DLD1 (cell line): Measurements from ENCODE around the gene EIF2B2.
"Not testable (repeated sequence)": the region's sequence is repeated elsewhere in the genome, so short reads cannot be mapped to it uniquely, and the experiment has no call there.

Source experiments
- in situ Hi-C: cut with HindIII; loops from 2 replicates; pipeline ENCODE4 v1.10.0; 2017; ENCODE audit warnings: low sequenced_read_pairs

Gene EIF2B2

GRCh38 chr14:74985028-74985310 is 17.8 kb upstream of the EIF2B2 start:
- in situ Hi-C loops, result no loop called here

- in situ Hi-C loops, result no loop called here
Observed at GRCh38 chr14:74985806-74986205, 16.9 kb upstream of the EIF2B2 start.

GRCh38 chr14:74988131-74988530 is 14.6 kb upstream of the EIF2B2 start:
- in situ Hi-C loops, result no loop called here

GRCh38 chr14:74988993-74989392 is 13.7 kb upstream of the EIF2B2 start:
- in situ Hi-C loops, result no loop called here

GRCh38 chr14:74994182-74994581 is 8.5 kb upstream of the EIF2B2 start:
- in situ Hi-C loops, result not testable (repeated sequence)

- in situ Hi-C loops, result not testable (repeated sequence)
Observed at GRCh38 chr14:74995781-74996180, 6.9 kb upstream of the EIF2B2 start.

GRCh38 chr14:75001261-75001660 is 1.5 kb upstream of the EIF2B2 start:
- in situ Hi-C loops, result no loop called here

- in situ Hi-C loops, result no loop called here
Observed at GRCh38 chr14:75001899-75002298, 822 bp upstream of the EIF2B2 start.

GRCh38 chr14:75003250-75004027 is 718 bp downstream of the EIF2B2 start:
- in situ Hi-C loops, result no loop called here

- in situ Hi-C loops, result no loop called here
Observed at GRCh38 chr14:75005357-75005756, 2.6 kb downstream of the EIF2B2 start.

GRCh38 chr14:75009176-75009575 is 6.5 kb downstream of the EIF2B2 start:
- in situ Hi-C loops, result no loop called here

GRCh38 chr14:75010472-75011093 is 7.9 kb downstream of the EIF2B2 start:
- in situ Hi-C loops, result no loop called here

GRCh38 chr14:75011356-75011994 is 8.8 kb downstream of the EIF2B2 start:
- in situ Hi-C loops, result no loop called here

- in situ Hi-C loops, result no loop called here
Observed at GRCh38 chr14:75013290-75013689, 10.6 kb downstream of the EIF2B2 start.

GRCh38 chr14:75015496-75015895 is 12.8 kb downstream of the EIF2B2 start:
- in situ Hi-C loops, result loop anchor here (5.0 kb wide), 1 partner anchor 33 kb away; no protein-coding TSS in a partner anchor

- in situ Hi-C loops, result loop anchor here (5.0 kb wide), 1 partner anchor 35 kb away; no protein-coding TSS in a partner anchor
Observed at GRCh38 chr14:75016815-75017214, 14.1 kb downstream of the EIF2B2 start.

- in situ Hi-C loops, result loop anchor here (5.0 kb wide), 1 partner anchor 36 kb away; no protein-coding TSS in a partner anchor
Observed at GRCh38 chr14:75018694-75019093, 16.0 kb downstream of the EIF2B2 start.

- in situ Hi-C loops, result no loop called here
Observed at GRCh38 chr14:75022655-75023054, 19.9 kb downstream of the EIF2B2 start.

- in situ Hi-C loops, result no loop called here
Observed at GRCh38 chr14:75023108-75023507, 20.4 kb downstream of the EIF2B2 start.

GRCh38 chr14:75025082-75025481 is 22.4 kb downstream of the EIF2B2 start:
- in situ Hi-C loops, result no loop called here

GRCh38 chr14:75025876-75026275 is 23.2 kb downstream of the EIF2B2 start:
- in situ Hi-C loops, result no loop called here

GRCh38 chr14:75030147-75030546 is 27.4 kb downstream of the EIF2B2 start:
- in situ Hi-C loops, result no loop called here
